PC-3 (cell line): Measurements from ENCODE around the gene ANKRD11. TPM values are rescaled to one million over a fixed set of nuclear protein-coding genes. Genes with fewer than 3 reads are reported as not detected.

ENCODE experiments used
- ATAC-seq: fragments of 200-7000 bp; cut with Tn5 transposase; 2 replicates; pipeline ENCODE4 v1.9.1; 2020; ENCODE audit warnings: mild to moderate bottlenecking, moderate library complexity
- BruUV-seq: library from RNA; stranded (reverse); fragments of 400-500 nt; replicated peaks from 2 replicates; lab custom pipeline; 2021; lab: Mats Ljungman, UMichigan
- CTCF ChIA-PET: fragments of 300-600 bp; sonication (Branson Sonifier 250); formaldehyde crosslinking; loops from one replicate; lab custom pipeline; 2022; ENCODE audit warnings: antibody characterized with exemption; lab: Charles Lee
- POLR2A ChIA-PET: fragments of 300-600 bp; sonication (Branson Sonifier 250); formaldehyde crosslinking; loops from one replicate; lab custom pipeline; 2022; ENCODE audit warnings: antibody characterized with exemption; ENCODE audit not compliant: unreplicated experiment; lab: Charles Lee
- DNase-seq: peaks from one replicate; pipeline ENCODE4 v3.0.0-alpha.2; 2015
- H2AFZ ChIP-seq: fragments of 300-600 bp; sonication (generic); 2 replicates; pipeline ENCODE4 v1.6.0; 2016; ENCODE audit warnings: antibody characterized with exemption, low read length
- H3F3A ChIP-seq: fragments of 300-600 bp; sonication (generic); one replicate; pipeline ENCODE4 v1.6.0; 2017; ENCODE audit warnings: antibody characterized with exemption, low read length, control low read depth, mild to moderate bottlenecking; ENCODE audit not compliant: unreplicated experiment
- H3K27ac ChIP-seq: fragments of 300-600 bp; sonication (generic); 2 replicates; pipeline ENCODE4 v1.5.1; 2016; ENCODE audit warnings: mild to moderate bottlenecking, low read length
- H3K27me3 ChIP-seq: fragments of 300-600 bp; sonication (generic); 2 replicates; pipeline ENCODE4 v1.6.1; 2016; ENCODE audit warnings: low read length, mixed read lengths
- H3K36me3 ChIP-seq: fragments of 300-600 bp; sonication (generic); 2 replicates; pipeline ENCODE4 v1.6.1; 2016; ENCODE audit warnings: low read depth, mixed run types, low read length, mixed read lengths
- H3K4me1 ChIP-seq: fragments of 300-600 bp; sonication (generic); 2 replicates; pipeline ENCODE4 v1.5.1; 2016; ENCODE audit warnings: low read length; ENCODE audit not compliant: insufficient read depth
- H3K4me2 ChIP-seq: fragments of 300-600 bp; sonication (generic); 2 replicates; pipeline ENCODE4 v1.6.0; 2016; ENCODE audit warnings: low read length
- H3K4me3 ChIP-seq: fragments of 300-600 bp; sonication (generic); 2 replicates; pipeline ENCODE4 v1.5.1; 2016; ENCODE audit warnings: mild to moderate bottlenecking, low read length, mixed read lengths
- H3K79me2 ChIP-seq: fragments of 300-600 bp; sonication (generic); 2 replicates; pipeline ENCODE4 v1.6.1; 2017; ENCODE audit warnings: low read length, mixed read lengths
- H3K9ac ChIP-seq: fragments of 300-600 bp; sonication (generic); 2 replicates; pipeline ENCODE4 v1.6.0; 2016; ENCODE audit warnings: mild to moderate bottlenecking, low read length
- H3K9me2 ChIP-seq: fragments of 300-600 bp; sonication (generic); replicated peaks from 2 replicates; pipeline ENCODE4 v1.6.1; 2016; ENCODE audit warnings: mixed run types, low read length, mixed read lengths
- H3K9me3 ChIP-seq: fragments of 300-600 bp; sonication (generic); 2 replicates; pipeline ENCODE4 v1.6.1; 2016; ENCODE audit warnings: low read length, mixed read lengths
- H4K20me1 ChIP-seq: fragments of 300-600 bp; sonication (generic); 2 replicates; pipeline ENCODE4 v1.6.1; 2016; ENCODE audit warnings: low read length, mixed read lengths
- EZH2 ChIP-seq: fragments of 300-600 bp; sonication (generic); IDR thresholded peaks from one replicate; pipeline ENCODE4 v1.6.1; 2017; ENCODE audit warnings: antibody characterized with exemption, mild to moderate bottlenecking, low read length; ENCODE audit not compliant: unreplicated experiment
- EZH2phosphoT487 ChIP-seq: fragments of 300-600 bp; sonication (generic); IDR thresholded peaks from 2 replicates; pipeline ENCODE4 v1.6.1; 2018; ENCODE audit warnings: mild to moderate bottlenecking, antibody characterized with exemption, low read length, borderline replicate concordance
- intact Hi-C: fragments of 100-400 bp; cut with micrococcal nuclease; formaldehyde crosslinking; loops from 2 replicates; pipeline ENCODE4 v1.9.0; 2023
- total RNA-seq: library from RNA; depleted of rRNA; stranded (reverse); fragments of >200 nt; gene quantifications from 2 replicates; pipeline ENCODE4 v1.2.3, GENCODE V29; 2014
- TF ChIP-seq, protein P1 (sequence below): fragments of 300-600 bp; sonication (generic); conservative IDR thresholded peaks from 2 replicates; pipeline ENCODE4 v1.5.1; 2017; ENCODE audit warnings: antibody characterized with exemption, low read depth, mild to moderate bottlenecking, low read length

Gene ANKRD11
- total RNA-seq, 1 experiment from 2014 or later: 65.0 TPM

GRCh38 chr16:89446136-89446974 is 44.0 kb downstream of the ANKRD11 start:
- ChIA-PET POLR2A (interaction anchor here (0.7 kb wide), 1 partner anchor 42 kb away, joined by 4 read pairs; no protein-coding TSS in a partner anchor), CTCF (interaction anchor here (0.6 kb wide), 1 partner anchor 25 kb away, joined by 5 read pairs; no protein-coding TSS in a partner anchor)
- no peak overlapping the region for H3K27ac ChIP-seq
- BruUV-seq: no TSS peak
- no peaks in the 10 kb centered on the region for H3K27me3 ChIP-seq
- ATAC-seq: no peak
- TF ChIP-seq EZH2phosphoT487: no peak
- TF ChIP-seq, protein P1, sequence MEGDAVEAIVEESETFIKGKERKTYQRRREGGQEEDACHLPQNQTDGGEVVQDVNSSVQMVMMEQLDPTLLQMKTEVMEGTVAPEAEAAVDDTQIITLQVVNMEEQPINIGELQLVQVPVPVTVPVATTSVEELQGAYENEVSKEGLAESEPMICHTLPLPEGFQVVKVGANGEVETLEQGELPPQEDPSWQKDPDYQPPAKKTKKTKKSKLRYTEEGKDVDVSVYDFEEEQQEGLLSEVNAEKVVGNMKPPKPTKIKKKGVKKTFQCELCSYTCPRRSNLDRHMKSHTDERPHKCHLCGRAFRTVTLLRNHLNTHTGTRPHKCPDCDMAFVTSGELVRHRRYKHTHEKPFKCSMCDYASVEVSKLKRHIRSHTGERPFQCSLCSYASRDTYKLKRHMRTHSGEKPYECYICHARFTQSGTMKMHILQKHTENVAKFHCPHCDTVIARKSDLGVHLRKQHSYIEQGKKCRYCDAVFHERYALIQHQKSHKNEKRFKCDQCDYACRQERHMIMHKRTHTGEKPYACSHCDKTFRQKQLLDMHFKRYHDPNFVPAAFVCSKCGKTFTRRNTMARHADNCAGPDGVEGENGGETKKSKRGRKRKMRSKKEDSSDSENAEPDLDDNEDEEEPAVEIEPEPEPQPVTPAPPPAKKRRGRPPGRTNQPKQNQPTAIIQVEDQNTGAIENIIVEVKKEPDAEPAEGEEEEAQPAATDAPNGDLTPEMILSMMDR: no peak
- TF ChIP-seq EZH2: no peak
- no peak overlapping the region for H3K9ac ChIP-seq
- H2AFZ ChIP-seq: no peak overlapping the region
- no peak for DNase-seq
- H3K9me3 ChIP-seq: no peaks in the 10 kb centered on the region
- no peak overlapping the region for H3K4me2 ChIP-seq
- peaks cover 84% of the 10 kb centered on the region for H4K20me1 ChIP-seq
- no peaks in the 10 kb centered on the region for H3F3A ChIP-seq
- H3K9me2 ChIP-seq: no peaks in the 10 kb centered on the region
- intact Hi-C loops: no loop called here
- peaks cover 31% of the 10 kb centered on the region for H3K4me1 ChIP-seq
- no peaks in the 10 kb centered on the region; the same call in 1 of the 2 replicates for H3K36me3 ChIP-seq
- H3K4me3 ChIP-seq: no peak overlapping the region
- H3K79me2 ChIP-seq: peaks cover 100% of the 10 kb centered on the region

DNA sequence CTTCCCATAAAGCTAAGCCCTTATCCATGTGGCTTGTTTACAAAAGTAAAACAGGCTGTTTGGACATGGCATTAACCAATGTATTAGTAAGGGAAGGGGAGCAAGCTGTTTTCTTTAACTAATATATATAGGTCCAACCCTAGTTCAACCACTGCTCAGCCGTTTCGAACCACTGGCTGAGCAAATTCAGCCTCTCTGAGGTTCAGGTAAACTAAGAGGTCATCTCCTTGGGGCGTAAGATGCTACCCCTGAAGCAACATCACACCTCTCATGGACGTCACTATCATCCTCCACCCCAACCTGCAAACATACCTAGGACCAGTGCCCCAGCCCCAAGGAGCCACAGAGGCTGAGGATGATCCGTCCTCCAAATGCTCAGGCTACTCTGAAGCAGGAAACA is 45.2 kb downstream of the ANKRD11 start:
- no peak overlapping the region for H3K27ac ChIP-seq
- H3K9ac ChIP-seq: no peak overlapping the region
- POLR2A ChIA-PET: no interaction called here

More for the DNA sequence above, 45.2 kb downstream of the ANKRD11 start:
- Histone ChIP-seq H3F3A (no peaks in the 10 kb centered on the region), H3K9me3 (no peaks in the 10 kb centered on the region), H2AFZ (no peak overlapping the region), H3K9me2 (no peaks in the 10 kb centered on the region), H3K79me2 (peaks cover 100% of the 10 kb centered on the region), H3K4me1 (peaks cover 31% of the 10 kb centered on the region), H3K27me3 (no peaks in the 10 kb centered on the region), H3K36me3 (no peaks in the 10 kb centered on the region; the same call in 1 of the 2 replicates), H3K4me3 (no peak overlapping the region), H4K20me1 (peaks cover 78% of the 10 kb centered on the region), H3K4me2 (no peak overlapping the region)
- no peak for DNase-seq
- no peak for TF ChIP-seq EZH2
- TF ChIP-seq, protein P1: no peak
- no peak for TF ChIP-seq EZH2phosphoT487
- no peak for ATAC-seq
- intact Hi-C loops: no loop called here
- BruUV-seq: no TSS peak
- CTCF ChIA-PET: no interaction called here
